Astrocyte (in vitro differentiated cells and primary cell): ENCODE results near the gene LIN7A. TPM values are rescaled to one million over a fixed set of nuclear protein-coding genes. Genes with fewer than 3 reads are reported as not detected.

Source experiments
- DNase-seq: peaks from one replicate; pipeline ENCODE4 v3.0.0-alpha.2; 2010; ENCODE audit warnings: low read depth
- FAIRE-seq: peaks from 2 replicates; lab custom pipeline; 2011; peaks lifted over from hg19 to GRCh38; lab: Jason Lieb, UNC
- H2AFZ ChIP-seq: 2 replicates; pipeline ENCODE4 v1.6.0; 2012; ENCODE audit warnings: low read depth, low read length, inconsistent platforms
- H3K27ac ChIP-seq: 2 replicates; pipeline ENCODE4 v1.5.1; 2011; ENCODE audit warnings: low read depth, low read length, inconsistent platforms
- H3K27me3 ChIP-seq: 2 replicates; pipeline ENCODE4 v1.6.0; 2011; ENCODE audit warnings: low read length, inconsistent platforms; ENCODE audit not compliant: insufficient read depth
- H3K36me3 ChIP-seq: 2 replicates; pipeline ENCODE4 v1.5.1; 2011; ENCODE audit warnings: low read length, inconsistent platforms; ENCODE audit not compliant: insufficient read depth
- H3K4me1 ChIP-seq: 2 replicates; pipeline ENCODE4 v1.5.1; 2011; ENCODE audit warnings: low read length, inconsistent platforms; ENCODE audit not compliant: insufficient read depth
- H3K4me2 ChIP-seq: 2 replicates; pipeline ENCODE4 v1.6.0; 2012; ENCODE audit warnings: low read length, inconsistent platforms
- H3K4me3 ChIP-seq: 2 replicates; pipeline ENCODE4 v1.5.1; 2011; ENCODE audit warnings: low read depth, mild to moderate bottlenecking, low read length, inconsistent platforms; ENCODE audit not compliant: insufficient read depth
- H3K79me2 ChIP-seq: 2 replicates; pipeline ENCODE4 v1.6.0; 2012; ENCODE audit warnings: mild to moderate bottlenecking, low read length, inconsistent platforms; ENCODE audit not compliant: insufficient read depth
- H3K9ac ChIP-seq: 2 replicates; pipeline ENCODE4 v1.6.0; 2012; ENCODE audit warnings: mild to moderate bottlenecking, low read length, inconsistent platforms
- H3K9me3 ChIP-seq: 2 replicates; pipeline ENCODE4 v1.5.1; 2012; ENCODE audit warnings: low read depth, mild to moderate bottlenecking, low read length, inconsistent platforms; ENCODE audit not compliant: insufficient read depth
- H4K20me1 ChIP-seq: 2 replicates; pipeline ENCODE4 v1.6.0; 2012; ENCODE audit warnings: low read length, inconsistent platforms; ENCODE audit not compliant: insufficient read depth
- H3K27ac Mint-ChIP-seq: one replicate; pipeline ENCODE4 v1.8.0; 2021; ENCODE audit warnings: mild to moderate bottlenecking, mixed read lengths; ENCODE audit not compliant: unreplicated experiment
- H3K27me3 Mint-ChIP-seq: one replicate; pipeline ENCODE4 v1.8.0; 2021; ENCODE audit warnings: low read depth, mixed read lengths; ENCODE audit not compliant: unreplicated experiment
- H3K36me3 Mint-ChIP-seq: one replicate; pipeline ENCODE4 v1.8.0; 2021; ENCODE audit warnings: low read depth, mixed read lengths; ENCODE audit not compliant: unreplicated experiment
- H3K4me1 Mint-ChIP-seq: one replicate; pipeline ENCODE4 v1.8.0; 2021; ENCODE audit warnings: low read depth, mixed read lengths; ENCODE audit not compliant: unreplicated experiment
- H3K4me3 Mint-ChIP-seq: one replicate; pipeline ENCODE4 v1.8.0; 2021; ENCODE audit warnings: mild to moderate bottlenecking, moderate library complexity, mixed read lengths; ENCODE audit not compliant: unreplicated experiment
- H3K9me3 Mint-ChIP-seq: one replicate; pipeline ENCODE4 v1.8.0; 2021; ENCODE audit warnings: mild to moderate bottlenecking, mixed read lengths; ENCODE audit not compliant: unreplicated experiment
- CTCF ChIP-seq: IDR thresholded peaks from 2 replicates; pipeline ENCODE4 v1.5.1; 2011; ENCODE audit warnings: low read depth, mild to moderate bottlenecking, inconsistent platforms, low read length, moderate library complexity; ENCODE audit not compliant: insufficient read depth
- EZH2 ChIP-seq: IDR thresholded peaks from 2 replicates; pipeline ENCODE4 v1.6.1; 2012; ENCODE audit warnings: mild to moderate bottlenecking, low read length, inconsistent platforms; ENCODE audit not compliant: insufficient read depth
- total RNA-seq: library from RNA; stranded (reverse); gene quantifications from 2 replicates; pipeline ENCODE4 v1.2.1, GENCODE V29; 2021

The LIN7A gene
- total RNA-seq, 1 donor from 2014 or later, result 1.6 TPM

GRCh38 chr12:80818878-80819277 lies 118.9 kb downstream of the LIN7A start:
- FAIRE-seq (no peak), DNase-seq (no peak)
- Histone ChIP-seq H3K4me1 (no peaks in the 10 kb centered on the region), H2AFZ (no peak overlapping the region), H4K20me1 (no peaks in the 10 kb centered on the region), H3K36me3 (no peaks in the 10 kb centered on the region), H3K27ac (no peak overlapping the region), H3K4me3 (no peak overlapping the region), H3K27me3 (no peaks in the 10 kb centered on the region), H3K79me2 (no peaks in the 10 kb centered on the region), H3K9ac (no peak overlapping the region), H3K4me2 (no peak overlapping the region), H3K9me3 (no peaks in the 10 kb centered on the region)
- no peak overlapping the region for H3K27ac Mint-ChIP-seq
- H3K36me3 Mint-ChIP-seq, result no peaks in the 10 kb centered on the region
- no peaks in the 10 kb centered on the region for H3K9me3 Mint-ChIP-seq
- TF ChIP-seq CTCF (no peak), EZH2 (no peak)
- no peaks in the 10 kb centered on the region for H3K27me3 Mint-ChIP-seq
- H3K4me1 Mint-ChIP-seq, result no peaks in the 10 kb centered on the region
- no peak overlapping the region for H3K4me3 Mint-ChIP-seq

- no peak overlapping the region for H3K27ac Mint-ChIP-seq
- no peak overlapping the region for H3K4me3 Mint-ChIP-seq
- no peak overlapping the region for H3K27ac ChIP-seq
- no peaks in the 10 kb centered on the region for H3K36me3 Mint-ChIP-seq
- H4K20me1 ChIP-seq, result no peaks in the 10 kb centered on the region
- DNase-seq (no peak), FAIRE-seq (no peak)
- no peak overlapping the region for H3K4me3 ChIP-seq
- TF ChIP-seq CTCF, result no peak
- TF ChIP-seq EZH2, result no peak
- H3K27me3 Mint-ChIP-seq, result no peaks in the 10 kb centered on the region
- H2AFZ ChIP-seq, result no peak overlapping the region
- peaks cover 6% of the 10 kb centered on the region for H3K4me1 Mint-ChIP-seq
- no peak overlapping the region for H3K9ac ChIP-seq
- H3K9me3 ChIP-seq, result no peaks in the 10 kb centered on the region
- no peaks in the 10 kb centered on the region for H3K79me2 ChIP-seq
- no peaks in the 10 kb centered on the region for H3K27me3 ChIP-seq
- no peaks in the 10 kb centered on the region for H3K4me1 ChIP-seq
- H3K4me2 ChIP-seq, result no peak overlapping the region
- H3K36me3 ChIP-seq, result no peaks in the 10 kb centered on the region
- no peaks in the 10 kb centered on the region for H3K9me3 Mint-ChIP-seq
Measured at GRCh38 chr12:80815351-80815750, 122.4 kb downstream of the LIN7A start.

- Histone ChIP-seq H3K4me1 (no peaks in the 10 kb centered on the region), H2AFZ (no peak overlapping the region), H3K36me3 (no peaks in the 10 kb centered on the region), H3K9ac (no peak overlapping the region), H3K4me3 (no peak overlapping the region), H3K4me2 (no peak overlapping the region), H4K20me1 (no peaks in the 10 kb centered on the region), H3K27me3 (no peaks in the 10 kb centered on the region), H3K27ac (no peak overlapping the region), H3K9me3 (no peaks in the 10 kb centered on the region), H3K79me2 (no peaks in the 10 kb centered on the region)
- TF ChIP-seq CTCF, result no peak
- TF ChIP-seq EZH2, result no peak
- DNase-seq (no peak), FAIRE-seq (no peak)
- H3K27me3 Mint-ChIP-seq, result no peaks in the 10 kb centered on the region
- no peak overlapping the region for H3K4me3 Mint-ChIP-seq
- no peaks in the 10 kb centered on the region for H3K9me3 Mint-ChIP-seq
- H3K4me1 Mint-ChIP-seq, result peaks cover 11% of the 10 kb centered on the region
- no peaks in the 10 kb centered on the region for H3K36me3 Mint-ChIP-seq
- no peak overlapping the region for H3K27ac Mint-ChIP-seq
Measured at GRCh38 chr12:80814453-80814852, 123.3 kb downstream of the LIN7A start.
